Lung microvascular endothelial cell (primary cell): ENCODE results near the gene ABCC8. TPM values are rescaled to one million over a fixed set of nuclear protein-coding genes. Genes with fewer than 3 reads are reported as not detected.

Experiments
- DNase-seq, 2 donors: peaks; one replicate each; pipeline versions ENCODE4 v3.0.0 to v3.0.0-alpha.2; 2010; ENCODE audit warnings: low read depth in 2 of 2
- total RNA-seq: library from RNA; depleted of rRNA; stranded (reverse); fragments of >200 nt; gene quantifications from 2 replicates; pipeline ENCODE4 v1.2.1, GENCODE V29; 2014

The ABCC8 gene
- total RNA-seq, 1 donor from 2014 or later, result not detected

DNA sequence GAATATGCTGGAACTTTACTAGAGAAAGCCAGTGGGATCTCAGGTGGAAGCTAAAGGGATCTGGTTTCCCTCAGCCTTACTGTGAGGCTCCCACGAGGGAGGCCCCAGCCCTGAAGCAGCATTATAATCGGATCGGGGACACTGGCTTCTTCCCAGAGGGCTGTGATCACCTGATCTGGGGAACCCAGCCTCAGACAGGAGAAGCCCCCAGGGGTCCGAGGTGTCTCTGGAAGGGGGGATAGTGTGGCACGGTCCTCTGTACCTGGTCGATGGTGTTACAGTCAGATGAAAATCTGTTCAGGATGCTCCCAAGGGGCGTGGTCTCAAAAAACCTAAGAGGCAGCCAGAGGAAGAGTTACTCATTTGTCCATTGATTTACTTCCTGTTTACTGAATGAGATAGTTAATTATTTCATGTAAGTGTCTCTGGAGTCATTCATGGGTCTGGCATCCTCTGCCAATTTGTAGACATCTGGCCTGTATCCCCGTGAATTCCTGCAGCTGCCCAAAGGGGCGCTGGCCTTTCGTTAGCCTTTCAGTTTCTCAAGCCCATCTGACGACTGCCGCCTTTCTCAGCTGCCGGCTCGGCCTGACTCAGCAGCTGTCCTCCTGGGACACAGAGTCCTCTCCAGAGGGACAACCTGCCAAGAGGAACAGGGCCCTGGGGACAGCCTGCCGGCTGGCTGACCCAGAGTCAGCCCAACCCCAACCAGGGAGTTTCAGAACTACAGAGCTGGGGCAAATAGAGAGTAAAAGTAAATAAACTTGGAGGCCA lies 71.2 kb downstream of the ABCC8 start:
- DNase-seq, result peak; percentile 18 to 52

DNA sequence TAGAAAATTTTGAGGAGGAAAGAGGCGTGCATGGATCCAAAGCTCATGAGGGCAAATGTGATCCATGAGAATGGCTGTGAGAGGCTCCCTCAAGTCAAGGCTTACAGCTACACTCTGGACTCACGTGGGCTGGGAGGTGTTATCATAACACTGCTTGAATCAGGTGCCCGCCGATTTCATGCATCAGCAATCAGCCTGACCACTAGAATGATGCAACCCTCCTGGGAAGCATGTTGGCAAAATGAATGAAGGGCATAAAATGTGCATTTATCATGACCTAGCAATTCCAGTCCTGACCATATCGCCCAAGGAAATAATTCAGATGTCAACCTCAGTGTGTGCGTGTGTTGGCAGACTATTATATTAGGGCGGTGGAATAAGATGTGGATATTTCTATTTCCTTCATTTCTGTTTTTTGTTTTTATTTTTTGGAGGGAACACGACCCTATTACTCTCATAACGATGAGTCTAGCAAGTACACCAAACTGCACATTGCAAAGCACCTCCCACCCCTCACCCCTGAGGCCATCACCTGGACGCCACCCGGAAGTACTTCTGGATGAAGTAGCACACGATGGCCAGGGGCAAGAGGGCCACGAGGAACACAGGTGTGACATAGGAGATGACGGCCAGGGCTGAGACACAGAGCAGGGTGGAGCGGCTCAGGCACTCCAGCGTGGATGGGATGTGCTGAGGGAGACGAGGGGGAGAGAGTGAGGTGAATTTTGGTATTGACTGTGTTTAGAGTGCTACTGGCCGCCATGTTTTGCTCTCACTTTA lies 72.5 kb downstream of the ABCC8 start:
- DNase-seq, result no peak

DNA sequence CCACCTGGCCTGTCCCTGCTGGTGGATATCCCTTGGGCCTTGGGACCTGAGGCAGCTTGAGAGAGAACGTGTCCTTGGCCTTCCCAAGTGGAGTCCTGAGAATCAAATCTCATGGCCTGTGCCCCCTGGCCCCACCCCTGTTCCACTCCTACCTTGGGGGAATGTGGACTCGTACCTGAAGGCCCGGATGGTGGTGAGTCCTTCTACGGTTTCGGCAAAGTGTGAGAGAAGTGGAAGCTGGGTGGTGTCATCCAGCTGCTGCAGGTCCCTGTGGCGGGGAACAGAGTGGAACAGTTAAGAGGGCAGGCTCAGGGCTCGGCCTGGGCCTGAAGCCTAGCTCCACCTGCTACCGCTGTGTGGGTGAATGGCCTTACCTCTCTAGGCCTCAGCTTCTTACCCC lies 74.2 kb downstream of the ABCC8 start:
- DNase-seq, result no peak

DNA sequence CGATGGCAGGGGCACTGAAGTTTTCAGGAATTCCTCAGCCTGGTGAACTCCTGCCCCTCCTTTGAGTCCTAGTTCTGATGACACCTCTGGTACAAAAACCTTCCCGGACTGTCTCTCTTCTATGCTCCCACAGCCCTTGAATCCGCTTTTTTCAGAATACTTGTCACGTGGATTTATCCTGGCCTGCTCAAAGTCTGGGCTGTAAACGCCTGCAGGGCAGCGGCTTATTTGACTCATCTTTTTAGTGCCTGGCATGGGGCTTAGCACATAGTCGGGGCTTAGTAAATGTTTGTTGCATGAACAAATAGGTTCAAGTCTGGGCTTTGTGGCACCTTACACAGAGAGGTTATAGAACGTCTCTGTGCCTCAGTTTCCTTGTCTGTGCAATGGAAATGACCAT lies 74.8 kb downstream of the ABCC8 start:
- DNase-seq, result no peak

DNA sequence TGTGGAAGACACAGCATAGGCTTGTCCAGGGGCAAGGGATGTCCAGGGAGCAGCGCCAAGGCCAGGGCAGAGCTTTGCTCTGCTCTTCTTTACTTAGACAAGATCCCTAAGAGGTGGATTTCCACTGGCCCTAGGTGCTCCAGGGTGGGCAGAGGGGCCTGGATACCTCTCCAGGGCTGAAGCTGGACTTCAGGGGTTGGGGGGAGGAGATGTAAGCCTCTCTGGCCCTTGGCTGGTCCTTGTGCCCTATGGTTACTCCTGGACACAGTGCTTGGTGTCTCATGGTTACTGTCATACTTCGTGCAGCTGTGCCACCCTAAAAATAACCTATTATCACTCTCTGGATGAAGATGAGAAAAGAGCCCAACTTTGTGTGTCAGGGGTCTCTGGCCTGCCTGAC lies 75.3 kb downstream of the ABCC8 start:
- DNase-seq, result no peak

DNA sequence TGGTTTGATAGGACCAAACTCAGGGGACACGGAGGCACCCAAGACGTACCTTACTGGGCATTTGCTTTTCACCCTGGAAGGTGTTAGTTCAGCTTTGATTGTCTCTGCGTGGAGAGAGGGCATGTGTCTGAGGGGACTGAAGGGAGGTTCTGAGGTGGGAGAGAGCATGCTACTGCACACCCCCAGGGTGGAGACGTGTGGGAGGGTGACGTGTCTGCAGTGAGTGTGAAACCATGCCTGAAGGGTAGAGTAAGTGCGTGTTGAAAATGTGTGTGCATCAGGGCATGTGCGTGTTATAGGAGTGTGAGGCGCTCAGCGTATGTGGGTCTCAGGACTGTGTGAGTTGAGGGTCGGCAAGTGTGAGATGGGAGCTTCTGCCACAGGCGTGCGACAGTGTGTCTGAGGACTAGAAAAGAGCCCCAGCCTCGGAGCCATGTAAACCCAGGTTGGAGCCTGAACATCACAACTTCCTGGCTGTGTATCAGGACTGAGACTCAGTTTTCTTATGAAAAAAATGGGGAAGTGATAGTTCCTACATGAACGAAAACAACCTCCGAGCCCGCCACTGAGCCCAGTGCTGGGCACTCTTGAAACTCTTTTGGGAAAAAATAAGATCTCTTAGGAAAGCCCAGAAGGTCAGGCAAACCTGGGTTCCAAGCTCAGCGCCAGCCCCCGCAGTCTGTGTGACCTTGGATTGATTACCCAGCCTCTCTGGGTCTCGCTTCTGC lies 76.4 kb downstream of the ABCC8 start:
- no peak for DNase-seq

DNA sequence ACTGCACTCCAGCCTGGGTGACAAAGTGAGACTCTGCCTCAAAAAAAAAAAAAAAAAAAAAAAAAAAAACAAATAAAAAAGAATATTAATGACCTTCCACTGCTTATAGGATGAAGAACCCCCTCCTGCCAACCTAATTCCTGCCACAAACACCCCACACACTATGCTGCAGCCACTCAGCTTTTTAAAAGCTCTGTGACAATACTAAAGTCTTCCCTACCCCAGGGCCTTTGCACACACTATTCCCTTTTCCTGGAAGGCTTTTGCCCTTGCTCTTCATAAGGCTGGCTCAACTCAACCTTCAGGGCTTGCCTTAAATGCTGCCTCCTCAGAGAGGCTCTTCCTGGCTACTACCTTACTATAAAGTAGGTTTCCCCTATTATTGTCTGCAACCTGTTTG lies 77.4 kb downstream of the ABCC8 start:
- no peak for DNase-seq

DNA sequence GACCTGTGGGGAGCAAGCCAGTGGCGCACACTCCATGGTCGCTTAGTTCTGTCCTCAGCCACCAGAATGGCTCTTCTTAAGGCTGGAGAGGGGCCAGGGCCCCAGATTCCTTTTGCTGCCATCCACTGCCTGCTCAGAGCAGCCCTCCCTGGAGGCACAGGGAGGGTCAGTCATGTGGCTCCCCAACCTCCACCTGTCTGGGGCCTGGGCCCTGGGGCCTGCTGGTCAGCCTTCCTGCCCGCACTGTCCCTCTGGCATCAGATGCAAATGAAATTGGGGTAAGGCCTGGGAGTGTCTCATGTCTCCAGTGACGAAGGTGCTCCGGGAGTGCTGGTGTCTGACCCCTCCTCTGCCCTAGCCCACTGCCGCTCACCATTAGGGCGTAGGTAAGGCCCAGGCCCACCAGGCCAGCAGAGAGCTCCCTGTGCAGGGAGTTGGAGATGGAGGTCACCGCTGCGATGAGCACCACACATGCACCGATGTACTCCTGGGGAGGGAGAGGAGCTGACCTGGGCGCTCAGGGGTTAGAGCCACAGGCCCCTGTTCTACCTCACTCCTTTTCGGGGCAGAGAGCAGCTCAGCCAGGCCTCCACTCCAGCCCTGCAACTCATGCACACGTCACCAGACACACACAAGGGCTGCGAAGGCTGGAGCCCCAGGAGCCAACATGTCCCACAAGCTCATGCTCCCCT lies 79.2 kb downstream of the ABCC8 start:
- DNase-seq, result no peak

DNA sequence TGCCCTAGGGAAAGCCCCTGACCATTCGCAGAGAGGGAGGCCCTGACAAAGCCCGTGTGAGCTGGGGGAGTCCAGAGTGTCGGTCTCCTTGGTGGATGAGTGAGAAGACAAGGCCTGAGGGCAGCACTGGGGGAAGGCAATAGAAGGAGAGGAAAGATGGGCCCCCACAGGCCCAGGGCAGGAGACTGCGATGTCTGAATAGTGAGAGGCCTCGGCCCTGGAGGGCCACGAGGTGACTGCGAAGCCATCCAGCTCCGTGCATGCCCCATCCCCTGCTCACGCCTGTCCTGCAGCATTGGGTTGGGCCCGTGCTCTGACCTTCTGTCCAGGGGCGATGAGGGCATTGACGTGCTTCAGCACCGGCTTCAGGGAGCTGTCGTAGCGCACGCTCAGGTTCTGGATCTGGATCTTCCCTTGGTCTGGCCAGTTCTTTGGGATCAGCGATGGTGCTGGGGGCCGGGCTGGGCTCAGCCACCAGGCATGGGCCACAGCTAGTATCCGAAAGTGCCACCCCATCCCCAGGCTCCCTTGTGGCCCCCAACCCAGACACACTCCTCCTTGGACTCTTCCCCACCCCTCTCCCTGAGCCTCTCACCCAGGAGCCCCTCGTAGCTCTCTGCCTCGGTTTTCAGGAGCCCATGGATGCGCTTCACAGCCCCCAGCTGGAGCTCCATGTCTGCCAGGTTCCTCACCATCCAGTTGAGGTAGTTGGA lies 79.9 kb downstream of the ABCC8 start:
- no peak for DNase-seq

DNA sequence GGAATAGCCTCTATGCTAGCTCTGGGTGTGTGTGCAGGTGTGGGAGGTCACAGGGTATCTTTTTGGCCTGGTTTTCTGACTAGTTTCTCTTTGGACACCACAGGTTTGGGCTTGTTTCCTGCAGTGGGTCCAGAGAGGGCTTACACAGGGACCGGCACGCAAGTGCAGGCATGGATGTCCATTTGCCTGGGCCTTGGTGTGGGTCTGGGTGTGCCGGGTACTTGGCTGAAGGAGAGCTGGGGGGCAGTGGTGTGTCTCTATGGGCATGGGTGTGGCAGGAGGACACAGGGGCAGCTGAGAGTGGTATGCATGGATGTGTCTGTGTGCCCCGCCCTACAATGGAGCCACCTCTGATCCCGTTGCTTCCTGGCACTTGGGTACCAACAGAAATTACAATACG lies 80.7 kb downstream of the ABCC8 start:
- no peak for DNase-seq

DNA sequence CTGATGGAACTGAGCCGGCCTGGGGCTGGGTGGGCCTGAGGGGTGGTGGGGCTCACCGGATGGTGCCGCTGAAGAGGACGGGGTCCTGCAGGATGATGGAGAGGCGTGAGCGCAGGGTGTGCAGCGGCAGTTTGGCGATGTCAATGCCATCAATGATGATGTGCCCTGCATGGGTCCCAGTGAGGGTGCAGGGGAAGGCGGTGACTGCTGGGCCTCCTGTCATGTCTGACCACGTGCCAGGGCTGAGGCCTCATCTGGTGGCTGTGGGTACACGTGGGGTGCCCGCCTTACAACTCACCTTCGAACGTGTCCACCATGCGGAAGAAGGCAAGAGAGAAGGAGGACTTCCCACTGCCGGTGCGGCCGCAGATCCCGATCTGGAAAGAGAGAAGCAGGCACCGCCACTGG lies 81.1 kb downstream of the ABCC8 start:
- no peak for DNase-seq

DNA sequence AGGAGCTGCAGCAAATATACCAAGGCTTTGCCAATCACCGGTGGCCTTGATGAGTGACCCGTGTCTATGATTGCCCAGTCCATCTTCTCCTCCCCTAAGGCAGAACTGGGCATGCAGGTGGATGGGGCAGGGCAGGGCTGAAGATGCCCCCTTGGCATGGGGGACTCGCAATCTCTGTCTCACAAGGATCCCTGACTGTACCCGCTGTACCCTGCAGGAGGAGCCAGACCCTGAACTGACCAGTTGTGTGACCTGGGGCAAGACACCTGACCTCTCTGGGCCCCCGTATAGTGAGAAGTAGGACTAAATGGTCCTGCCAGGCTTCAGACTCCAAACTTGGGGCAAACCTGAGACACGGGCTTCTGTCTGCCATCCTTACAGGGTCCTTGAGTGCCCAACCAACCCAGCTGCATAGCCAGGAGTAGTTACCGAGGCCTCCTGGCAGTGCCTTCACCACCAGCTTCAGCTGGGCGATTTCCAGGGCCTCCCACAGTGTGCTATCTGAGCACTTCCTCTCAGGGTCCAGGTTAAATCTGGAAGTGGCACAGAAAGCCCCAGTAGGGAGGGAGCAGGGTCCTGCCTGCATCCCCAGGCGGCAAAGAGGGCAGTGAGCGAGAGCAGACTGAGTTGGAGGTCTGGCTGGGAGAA lies 81.8 kb downstream of the ABCC8 start:
- DNase-seq, result no peak

DNA sequence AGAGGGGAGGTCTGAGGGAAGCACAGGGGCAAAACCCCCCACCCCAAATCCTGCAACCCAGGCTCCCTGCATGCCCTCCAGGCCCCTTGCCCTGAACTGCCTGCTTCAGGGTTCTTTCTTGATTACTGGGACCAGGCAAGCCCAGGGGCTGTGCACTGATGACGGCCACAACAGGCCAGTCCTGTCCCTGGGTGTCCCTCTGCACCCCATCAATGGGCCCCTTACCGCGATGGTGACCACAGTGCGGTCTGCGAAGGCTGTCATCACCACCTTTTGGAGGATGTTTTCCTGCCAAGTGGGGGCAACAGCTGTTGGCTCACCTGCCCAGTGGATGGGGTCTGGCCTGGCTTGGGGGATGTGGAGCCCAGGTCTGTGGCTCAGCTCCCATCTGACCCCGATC lies 83.2 kb downstream of the ABCC8 start:
- DNase-seq, result no peak

DNA sequence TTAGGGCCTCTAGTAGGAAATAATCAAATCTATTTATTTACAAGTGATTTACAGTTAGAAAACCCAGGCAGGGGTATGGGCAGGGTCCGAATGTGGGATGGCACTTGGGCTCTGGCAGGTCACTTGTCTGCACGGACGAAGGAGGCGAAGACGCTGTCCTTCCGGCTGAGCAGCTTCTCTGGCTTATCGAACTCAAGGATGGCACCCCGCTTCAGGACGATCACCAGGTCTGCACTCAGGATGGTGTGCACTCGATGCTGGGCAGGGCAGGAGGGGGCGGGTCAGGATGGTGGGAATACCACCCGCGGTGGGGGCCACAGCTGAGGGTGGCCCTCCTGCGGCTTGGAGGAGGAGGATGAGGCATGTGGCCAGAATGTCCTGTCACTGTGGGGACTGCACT lies 83.8 kb downstream of the ABCC8 start:
- no peak for DNase-seq

DNA sequence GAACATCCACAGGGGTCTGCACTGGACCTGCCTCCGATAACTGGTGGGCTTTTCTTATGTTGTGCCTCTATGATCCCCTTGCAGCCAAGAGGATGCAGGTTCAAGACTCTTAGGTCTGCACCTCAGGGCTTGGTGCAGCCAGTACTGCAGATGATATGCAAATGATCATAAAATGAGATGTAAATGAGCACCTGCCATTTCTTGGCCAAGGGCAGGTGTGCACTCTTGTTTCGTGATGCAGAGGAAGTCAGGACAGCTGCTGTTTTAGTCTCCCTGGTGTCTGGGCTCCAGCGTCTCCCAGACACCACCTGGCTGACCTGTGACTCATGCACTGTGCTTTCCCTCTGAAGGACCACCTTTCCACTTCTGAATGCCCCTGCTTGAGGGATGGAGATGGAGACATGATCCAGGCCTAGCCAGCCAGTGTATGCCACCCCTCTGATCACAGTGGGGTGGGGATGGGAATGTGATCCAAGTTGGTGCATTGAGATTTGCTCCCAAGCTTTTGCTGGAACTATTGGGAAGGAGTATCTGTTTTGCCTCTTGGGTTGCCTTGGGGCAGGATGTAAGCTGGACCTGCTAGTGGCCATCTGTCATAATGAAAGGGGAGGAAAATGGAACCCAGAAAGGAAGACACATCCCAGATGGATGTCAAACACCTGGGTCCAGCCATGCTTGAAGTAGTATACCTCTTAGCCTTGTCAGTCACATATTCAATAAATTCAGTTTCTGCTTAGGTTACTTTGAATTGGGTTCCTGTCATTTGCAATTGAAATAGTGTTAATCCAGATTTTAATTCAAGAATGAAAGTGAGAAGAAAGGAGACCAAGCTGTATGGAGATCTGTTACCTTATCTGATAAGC lies 84.9 kb downstream of the ABCC8 start:
- no peak for DNase-seq

DNA sequence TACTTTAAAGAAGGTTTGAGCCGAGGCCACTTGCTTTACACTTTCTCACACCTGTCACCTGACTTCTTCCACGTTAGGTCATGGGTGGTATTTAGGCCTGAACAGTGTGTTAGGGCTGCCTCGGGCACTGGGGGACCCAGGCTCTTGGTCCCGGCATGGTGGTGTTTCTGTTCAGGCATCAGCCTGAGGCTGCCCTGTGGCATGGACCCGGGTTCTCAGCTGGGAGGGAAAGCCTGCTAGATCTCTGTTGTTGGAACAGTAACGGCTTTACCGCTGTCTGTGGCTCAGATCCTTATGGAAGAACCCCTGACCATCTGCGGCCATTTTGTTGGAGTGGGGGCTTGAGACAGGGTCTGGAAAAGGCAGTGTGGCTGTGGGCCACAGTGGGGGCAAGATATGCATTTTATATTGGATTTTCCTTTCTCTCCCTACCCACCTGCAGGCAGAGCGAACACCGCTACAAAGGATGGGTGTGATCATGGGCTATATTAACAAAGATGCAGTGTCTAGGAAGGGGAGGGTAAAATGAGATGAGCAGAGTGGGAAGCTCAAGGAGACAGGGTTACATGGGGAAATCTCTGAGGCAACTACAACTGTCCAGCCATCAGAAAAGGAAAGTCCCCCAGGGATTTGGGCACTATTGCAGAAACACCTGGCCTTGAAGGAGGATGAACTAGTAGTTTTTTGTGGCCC lies 86.5 kb downstream of the ABCC8 start:
- no peak for DNase-seq

DNA sequence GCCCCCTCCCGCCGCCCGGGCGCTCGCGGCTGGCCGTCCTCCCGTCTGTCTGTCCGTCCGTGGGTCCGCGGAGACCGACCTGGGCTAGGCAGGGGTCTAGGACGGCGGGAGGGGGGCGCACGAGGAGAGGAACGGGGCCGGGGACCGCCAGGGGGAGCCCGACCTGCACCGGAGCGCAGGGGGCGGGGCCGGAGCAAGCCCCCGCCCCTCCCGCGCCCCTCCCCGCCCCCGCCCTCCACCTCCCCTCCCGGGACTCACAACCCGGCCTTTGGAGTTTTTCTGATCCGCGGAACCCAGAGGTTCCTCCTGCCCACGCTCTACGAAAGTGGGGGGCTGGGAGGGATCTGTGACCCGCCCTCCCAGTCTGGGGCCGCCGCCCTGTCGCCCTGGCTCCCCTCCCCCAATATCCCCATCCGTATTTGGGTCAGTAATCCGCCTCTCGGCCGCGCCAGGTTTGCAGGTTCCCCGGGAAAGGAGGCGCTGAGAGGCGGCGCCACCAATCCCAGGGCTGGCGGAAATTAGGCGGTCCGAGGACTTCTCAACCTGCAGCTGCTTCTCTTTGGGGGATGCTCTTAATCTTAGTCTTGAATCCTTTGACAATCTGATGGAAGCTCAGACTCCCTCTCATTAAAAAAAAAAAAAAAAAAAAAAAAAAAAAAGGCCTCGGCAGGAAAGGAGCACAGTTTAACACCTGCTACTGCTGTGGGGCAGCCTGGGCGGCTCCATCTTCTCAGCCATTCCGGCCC lies 87.3 kb downstream of the ABCC8 start:
- peak; percentile 48 to 78 for DNase-seq

DNA sequence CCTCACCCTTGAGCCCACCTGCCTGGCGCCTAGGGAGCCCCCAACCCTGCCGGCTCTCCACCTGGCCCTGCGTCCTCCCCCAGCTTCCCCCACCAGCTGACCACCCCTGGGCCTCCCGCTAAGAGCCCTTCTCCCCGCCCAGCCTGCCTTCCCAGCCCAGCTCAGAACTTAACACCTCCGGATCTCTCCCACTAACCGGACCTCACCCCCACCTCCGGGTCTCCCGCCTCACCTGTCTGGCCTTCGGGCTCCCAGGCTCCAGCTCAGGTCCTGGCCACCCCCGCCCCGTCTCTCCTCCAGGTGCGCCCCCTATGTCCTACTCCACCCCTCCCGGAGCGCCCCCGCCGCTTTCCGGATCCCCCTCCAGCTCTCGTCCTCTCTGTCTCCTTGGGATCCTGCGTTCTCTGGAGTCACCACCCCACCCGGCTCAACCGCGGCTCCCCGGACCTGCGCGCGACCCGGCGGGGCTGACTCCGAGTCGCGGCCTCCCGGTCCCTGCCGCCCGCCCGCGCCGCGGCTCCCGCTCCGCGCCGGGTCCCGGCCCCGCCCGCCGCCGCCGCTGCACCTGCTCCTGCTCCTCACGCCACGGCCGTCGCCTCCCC lies 87.9 kb downstream of the ABCC8 start, which contains the start of gene KCNJ11:
KCNJ11 (minus strand) TSS at position 51 of the 602 bp plus-strand sequence. CDS start 568 bp downstream, outside the sequence.
- no peak for DNase-seq
